Measurements from ENCODE around the gene RACK1. TPM values are rescaled to one million over a fixed set of nuclear protein-coding genes. Genes with fewer than 3 reads are reported as not detected.

RACK1 gene
- total RNA-seq (2014; rRNA removed; shearing (Covaris generic)) (4,589 and 4,798 TPM in 2 replicates), polyA plus RNA-seq (2016; fragmentation: Nextera tagmentation; extraction: Ambion mirVana) (2,372 and 2,567 TPM in 2 replicates)
- long read RNA-seq, transcript RACK1-230 (7 exons, 1,651 nt): minor isoform, 10 of 4,737 reads
- long read RNA-seq, transcript RACK1-227 (8 exons, 1,403 nt): major isoform, 4,236 of 4,737 reads
- long read RNA-seq, transcript RACK1-210 (8 exons, 1,098 nt): minor isoform, 345 of 4,737 reads
- long read RNA-seq, transcript RACK1-224 (8 exons, 1,150 nt): minor isoform, 50 of 4,737 reads
- long read RNA-seq, partial matches to known transcripts: 27 of 4,737 reads
- long read RNA-seq, other reads (novel, unspliced or antisense): 69 of 4,737 reads

GRCh38 chr5:181243564-181244343 lies at the start of gene RACK1:
Gene RACK1, minus strand, starts transcription at chr5:181243906. Its CDS starts 106 bp downstream, at chr5:181243800.
- peaks cover 45% of the 10 kb centered on the region for H3K36me3 ChIP-seq (ENCODE audit: insufficient read depth)
- TF ChIP-seq ZNF462 (CRISPR knock-in tag; IDR thresholded peaks at IDR 0.05) (no peak), POLR2AphosphoS5 (IDR thresholded peaks at IDR 0.05; ENCODE audit: low read depth) (peak; percentile 97), NANOG (IDR thresholded peaks at IDR 0.05; ENCODE audit: borderline replicate concordance) (no peak), STAT1 (IDR thresholded peaks at IDR 0.05; ENCODE audit: unreplicated experiment) (no peak), JUNB (IDR thresholded peaks at IDR 0.05; ENCODE audit: unreplicated experiment) (no peak), REST (IDR thresholded peaks at IDR 0.05; ENCODE audit: unreplicated experiment) (peak; percentile 16), EZH2 (IDR thresholded peaks at IDR 0.05; ENCODE audit: low read depth, unreplicated experiment) (no peak), ZNF331 (CRISPR knock-in tag; IDR thresholded peaks at IDR 0.05; ENCODE audit: low read depth) (no peak), EZH2phosphoT487 (IDR thresholded peaks at IDR 0.05; ENCODE audit: unreplicated experiment) (no peak), CTCF (conservative IDR thresholded peaks at IDR 0.05; ENCODE audit: low read depth in 2 of 2) (no peak), CREB1 (CRISPR knock-in tag; IDR thresholded peaks at IDR 0.05; ENCODE audit: low read depth) (peak; percentile 26; the same call in 1 of the 2 replicates), ZNF114 (CRISPR knock-in tag; IDR thresholded peaks at IDR 0.05) (no peak)

More at GRCh38 chr5:181243564-181244343, at the start of gene RACK1:
- Mint-ChIP-seq H3K27ac (peak within 1 kb of the TSS; percentile 100), H3K27me3 (ENCODE audit: insufficient read depth, low read depth, poor library complexity) (peaks cover 45% of the 10 kb centered on the region), H3K36me3 (ENCODE audit: low read depth) (peaks cover 70% of the 10 kb centered on the region), H3K4me3 (peak within 1 kb of the TSS; percentile 99), H3K9me3 (peaks cover 10% of the 10 kb centered on the region; the same call in 2 of the 3 replicates), H3K4me1 (peaks cover 44% of the 10 kb centered on the region)
- Histone ChIP-seq H3K4me2 (peak within 1 kb of the TSS; percentile 96), H3K27me3 (ENCODE audit: insufficient read depth) (no peaks in the 10 kb centered on the region), H3K79me2 (replicated peaks; ENCODE audit: insufficient read depth) (peaks cover 84% of the 10 kb centered on the region), H2AFZ (peak within 1 kb of the TSS; percentile 87), H3K9me2 (ENCODE audit: insufficient read depth) (no peaks in the 10 kb centered on the region), H4K20me1 (replicated peaks; ENCODE audit: insufficient read depth) (peaks cover 52% of the 10 kb centered on the region), H3K4me3 (peak within 1 kb of the TSS; percentile 100), H3K27ac (ENCODE audit: low read depth) (peak within 1 kb of the TSS; percentile 99), H3K4me1 (ENCODE audit: insufficient read depth) (peaks cover 38% of the 10 kb centered on the region), H3F3A (replicated peaks; ENCODE audit: low read depth) (peaks cover 56% of the 10 kb centered on the region)
- peak; percentile 47 for ATAC-seq
- DNase-seq (ENCODE audit: low spot score): peak; percentile 95

Measured in GM23338 (cell line).